GM12891 (cell line): ENCODE data around the gene HIRA.

Experiments
- PAX5 ChIP-seq: IDR thresholded peaks from 2 replicates; pipeline ENCODE4 v1.6.1; 2011; ENCODE audit warnings: low read length, moderate library complexity, mild to moderate bottlenecking; ENCODE audit not compliant: insufficient read depth, severe bottlenecking
- POLR2A ChIP-seq: IDR thresholded peaks from 2 replicates; pipeline ENCODE4 v1.6.1; 2011; ENCODE audit warnings: low read depth, low read length, control low read depth
- POLR2AphosphoS5 ChIP-seq: IDR thresholded peaks from 2 replicates; pipeline ENCODE4 v1.6.1; 2011; ENCODE audit warnings: low read depth, low read length, control low read depth
- POU2F2 ChIP-seq: IDR thresholded peaks from 2 replicates; pipeline ENCODE4 v1.6.1; 2011; ENCODE audit warnings: low read depth, mild to moderate bottlenecking, control low read depth, low read length, moderate library complexity
- SPI1 ChIP-seq: IDR thresholded peaks from 2 replicates; pipeline ENCODE4 v1.6.1; 2011; ENCODE audit warnings: low read depth, low read length, control low read depth
- TAF1 ChIP-seq: IDR thresholded peaks from 2 replicates; pipeline ENCODE4 v1.6.1; 2011; ENCODE audit warnings: low read depth, low read length, control low read depth

GRCh38 chr22:19346677-19347265, 84.8 kb downstream of the HIRA start:
- TF ChIP-seq POLR2A (no peak), POLR2AphosphoS5 (no peak), TAF1 (no peak), SPI1 (no peak), PAX5 (no peak), POU2F2 (no peak)
